Melanocyte of skin (primary cell): ENCODE results near the gene UNC93B1. TPM values are rescaled to one million over a fixed set of nuclear protein-coding genes. Genes with fewer than 3 reads are reported as not detected.

Source experiments
- small RNA-seq, 2 donors: library from RNA; depleted of rRNA; stranded (forward); fragments of <200 nt; gene quantifications; one replicate each; pipeline ENCODE3, GENCODE V24; 2012
- total RNA-seq, 2 donors: library from RNA; depleted of rRNA; stranded (reverse); fragments of >200 nt; gene quantifications; 2 replicates each; pipeline ENCODE4 v1.2.3, GENCODE V29; 2012

UNC93B1 gene, protein sequence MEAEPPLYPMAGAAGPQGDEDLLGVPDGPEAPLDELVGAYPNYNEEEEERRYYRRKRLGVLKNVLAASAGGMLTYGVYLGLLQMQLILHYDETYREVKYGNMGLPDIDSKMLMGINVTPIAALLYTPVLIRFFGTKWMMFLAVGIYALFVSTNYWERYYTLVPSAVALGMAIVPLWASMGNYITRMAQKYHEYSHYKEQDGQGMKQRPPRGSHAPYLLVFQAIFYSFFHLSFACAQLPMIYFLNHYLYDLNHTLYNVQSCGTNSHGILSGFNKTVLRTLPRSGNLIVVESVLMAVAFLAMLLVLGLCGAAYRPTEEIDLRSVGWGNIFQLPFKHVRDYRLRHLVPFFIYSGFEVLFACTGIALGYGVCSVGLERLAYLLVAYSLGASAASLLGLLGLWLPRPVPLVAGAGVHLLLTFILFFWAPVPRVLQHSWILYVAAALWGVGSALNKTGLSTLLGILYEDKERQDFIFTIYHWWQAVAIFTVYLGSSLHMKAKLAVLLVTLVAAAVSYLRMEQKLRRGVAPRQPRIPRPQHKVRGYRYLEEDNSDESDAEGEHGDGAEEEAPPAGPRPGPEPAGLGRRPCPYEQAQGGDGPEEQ
- total RNA-seq = 10 to 100 TPM; 68.5 to 98.6 TPM

DNA sequence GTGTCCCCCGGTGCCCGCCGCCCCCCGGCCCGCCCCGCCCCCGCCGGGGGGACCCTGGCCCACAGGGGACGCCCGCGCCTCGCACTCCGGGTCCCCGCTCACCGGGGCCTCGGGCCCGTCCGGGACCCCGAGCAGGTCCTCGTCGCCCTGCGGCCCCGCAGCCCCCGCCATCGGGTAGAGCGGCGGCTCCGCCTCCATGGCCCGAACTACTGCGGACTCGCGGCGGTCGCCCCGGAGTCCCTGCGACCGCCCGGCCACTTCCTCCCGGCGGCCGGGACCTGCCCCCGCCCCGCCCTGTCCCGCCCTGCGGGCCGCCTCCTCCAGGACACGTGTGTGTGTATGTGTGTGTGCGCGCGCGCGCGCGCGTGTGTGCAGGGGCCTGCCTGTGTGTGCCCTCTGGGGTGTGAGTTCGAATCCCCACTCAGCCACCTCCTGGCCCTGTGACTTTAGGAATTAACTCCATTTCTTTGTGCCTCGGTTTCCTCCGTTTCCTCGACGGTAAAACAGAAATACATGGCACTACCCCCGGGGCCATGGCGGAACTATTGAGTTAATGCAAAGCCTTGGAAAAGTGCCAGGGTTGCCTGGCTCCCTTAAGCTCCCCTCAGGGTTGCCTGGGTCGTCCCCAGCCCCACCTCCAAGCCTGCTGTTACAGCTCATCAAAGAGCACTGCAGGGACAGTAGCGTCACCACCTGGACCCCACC, at the start of gene UNC93B1:
UNC93B1 (minus strand) TSS at position 252 of the 705 bp plus-strand sequence; CDS start at position 198, 54 bp downstream.

DNA sequence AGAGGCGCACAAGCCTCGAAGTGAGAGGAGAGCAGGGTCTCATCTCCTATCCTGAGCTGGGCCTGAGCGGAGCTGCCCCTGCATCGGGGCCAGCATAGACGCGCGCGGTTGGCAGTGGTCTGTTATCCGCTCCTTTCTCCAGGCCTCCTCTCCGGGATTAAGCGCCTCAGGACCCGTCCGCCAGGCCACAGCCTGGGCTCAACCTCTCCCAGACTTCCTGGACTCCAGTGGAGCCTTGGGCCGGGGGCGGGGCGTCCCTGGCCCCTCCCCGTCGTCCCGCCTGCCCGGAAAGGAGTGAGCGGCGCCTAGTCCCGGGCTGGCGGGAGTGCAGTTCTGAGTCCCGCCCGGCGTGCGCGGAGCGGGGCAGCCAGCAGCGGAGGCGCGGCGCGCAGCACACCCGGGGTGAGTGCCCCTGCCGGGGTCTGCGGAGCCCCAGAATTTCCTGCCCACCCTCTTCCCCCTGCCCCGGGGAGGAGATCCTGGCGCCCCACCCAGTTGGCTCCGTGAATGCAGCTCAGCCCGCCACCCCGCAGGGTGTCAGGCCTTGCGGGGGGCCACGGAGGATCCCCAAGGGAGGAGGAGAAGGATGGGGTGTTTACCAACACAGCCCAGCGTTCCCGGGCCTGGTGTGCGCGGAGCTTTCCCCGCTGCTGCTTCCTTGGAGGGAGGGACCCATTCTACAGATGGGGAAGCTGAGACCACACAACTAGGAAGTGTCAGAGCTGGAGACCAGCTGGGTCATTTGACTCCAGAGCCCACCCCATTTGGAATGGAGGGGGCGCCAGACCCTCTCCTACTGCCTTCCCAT, 35.0 kb upstream of the UNC93B1 start, which contains the start of gene TCIRG1:
TCIRG1 (plus strand) TSS at position 308 of the 808 bp plus-strand sequence. CDS start 2,247 bp downstream, outside the sequence.

DNA sequence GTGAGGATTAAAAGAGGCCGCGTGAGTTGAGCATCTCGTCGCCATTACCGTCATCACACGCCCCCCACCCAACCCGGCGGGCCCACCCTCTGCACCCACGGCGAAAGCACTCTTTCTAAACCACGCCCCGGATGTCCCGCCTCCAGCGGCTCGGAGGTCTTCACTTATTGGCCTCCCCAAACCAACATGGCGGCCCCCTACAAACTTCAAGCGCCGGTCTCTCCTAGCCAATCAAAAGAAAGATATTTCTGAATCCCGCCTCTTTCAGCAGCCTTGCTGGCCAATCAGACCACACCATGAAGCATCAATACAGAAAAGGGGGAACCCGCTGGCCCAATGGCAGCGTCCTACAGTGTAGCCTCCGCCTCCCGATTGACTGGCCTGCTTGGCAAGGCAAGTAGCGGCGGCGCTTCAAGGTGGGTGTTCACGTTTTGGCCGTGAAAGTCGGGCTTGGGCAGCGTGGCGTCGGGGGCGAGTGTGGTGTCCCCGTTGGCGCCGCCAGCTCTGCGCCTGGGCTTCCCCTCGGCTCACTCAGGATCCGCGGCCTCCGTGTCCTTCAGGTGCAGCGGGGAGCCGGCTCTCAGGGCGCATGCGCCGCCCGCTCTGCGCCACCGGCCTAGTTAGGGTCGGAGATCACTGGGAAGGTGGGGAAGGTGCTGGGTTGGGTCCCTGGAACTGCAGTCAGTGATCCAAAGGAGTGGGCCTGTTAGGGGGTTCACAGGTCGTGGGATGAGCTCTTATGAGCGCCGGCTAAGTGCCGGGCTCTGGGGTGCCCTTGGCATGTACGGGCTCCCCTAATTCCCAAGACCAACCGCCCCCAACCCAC, 26.6 kb upstream of the UNC93B1 start, which contains the start of gene NDUFS8:
NDUFS8 (plus strand) TSS at position 364 of the 826 bp plus-strand sequence. CDS start 1,471 bp downstream, outside the sequence.

DNA sequence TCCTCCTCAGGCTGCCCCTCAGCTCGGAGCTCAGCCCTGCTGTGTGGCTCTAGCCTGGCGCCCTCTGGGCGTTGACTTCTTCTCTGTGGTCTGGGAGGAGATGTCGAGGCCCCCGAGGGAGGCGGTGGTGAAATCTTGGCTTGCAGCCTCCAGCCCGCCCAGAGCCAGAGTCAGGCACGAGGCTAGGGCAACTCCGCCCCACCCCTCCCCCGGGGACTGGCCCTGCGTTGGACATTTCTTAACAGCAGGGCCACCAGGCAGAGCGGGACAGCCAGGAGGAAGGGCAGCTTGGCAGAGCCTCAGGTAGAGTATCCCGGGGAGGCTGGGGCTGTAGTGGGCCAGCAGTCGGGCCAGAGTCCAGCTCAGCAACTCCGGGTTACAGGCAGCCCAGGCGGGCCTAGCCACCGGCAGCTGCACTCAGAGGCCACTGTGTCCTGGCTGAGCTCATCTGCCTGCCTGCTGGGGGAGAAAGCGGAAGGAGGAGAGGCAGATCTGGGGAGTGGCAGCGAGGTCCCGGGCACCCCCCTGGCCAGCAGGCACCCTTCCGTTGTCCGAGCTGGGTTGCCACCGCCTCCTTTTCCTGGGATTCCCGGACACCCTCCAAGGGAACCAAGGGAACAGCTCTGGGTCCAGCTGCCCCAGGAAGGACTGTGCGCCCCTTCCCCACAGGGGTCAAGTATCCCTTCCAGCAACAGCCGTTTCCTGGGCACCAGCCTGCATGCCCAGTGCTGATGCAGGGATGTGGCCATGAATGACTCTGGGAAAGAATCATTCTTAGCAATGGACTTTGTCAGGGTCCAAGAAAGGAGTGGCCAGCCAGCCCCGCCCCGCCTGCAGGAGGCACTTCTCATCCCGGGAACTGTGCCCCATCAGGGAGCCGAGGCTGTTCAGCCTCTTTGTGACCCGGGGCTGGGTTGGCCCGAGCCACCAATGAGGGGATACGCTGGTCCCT, 6.5 kb upstream of the UNC93B1 start, which contains the start of gene ALDH3B1:
ALDH3B1 (plus strand) TSS at position 238 of the 952 bp plus-strand sequence. CDS start 4,971 bp downstream, outside the sequence.

Small RNA genes within 50 kb of the gene (small RNA-seq; reads per million reads assigned to genes)
- 0 to 0.06 reads per million in 2 donors for gene MIR6753

Other genes with a start within 250 kb of the UNC93B1 start
- gene ALDH3B1, start 6.2 kb upstream of the UNC93B1 start, total RNA-seq = 10 to 100 TPM in 1 of 2 donors, 1 to 10 TPM in 1; 6.7 to 11.4 TPM
- gene NDUFS8, start 26.6 kb upstream of the UNC93B1 start, total RNA-seq = 100 to 1,000 TPM; 122 to 138 TPM
- 10 to 100 TPM; 36.1 to 50.3 TPM for gene TCIRG1, start 34.9 kb upstream of the UNC93B1 start, total RNA-seq
- 10 to 100 TPM; 35.3 to 36.5 TPM for gene CHKA, start 117.3 kb upstream of the UNC93B1 start, total RNA-seq
- 10 to 100 TPM; 16.0 to 17.6 TPM for gene KMT5B, start 209.2 kb upstream of the UNC93B1 start, total RNA-seq